ENCODE measurements around the gene SLC2A5. TPM values are rescaled to one million over a fixed set of nuclear protein-coding genes. Genes with fewer than 3 reads are reported as not detected.
"Not testable (repeated sequence)": the region's sequence is repeated elsewhere in the genome, so short reads cannot be mapped to it uniquely, and the experiment has no call there.

SLC2A5 gene, protein sequence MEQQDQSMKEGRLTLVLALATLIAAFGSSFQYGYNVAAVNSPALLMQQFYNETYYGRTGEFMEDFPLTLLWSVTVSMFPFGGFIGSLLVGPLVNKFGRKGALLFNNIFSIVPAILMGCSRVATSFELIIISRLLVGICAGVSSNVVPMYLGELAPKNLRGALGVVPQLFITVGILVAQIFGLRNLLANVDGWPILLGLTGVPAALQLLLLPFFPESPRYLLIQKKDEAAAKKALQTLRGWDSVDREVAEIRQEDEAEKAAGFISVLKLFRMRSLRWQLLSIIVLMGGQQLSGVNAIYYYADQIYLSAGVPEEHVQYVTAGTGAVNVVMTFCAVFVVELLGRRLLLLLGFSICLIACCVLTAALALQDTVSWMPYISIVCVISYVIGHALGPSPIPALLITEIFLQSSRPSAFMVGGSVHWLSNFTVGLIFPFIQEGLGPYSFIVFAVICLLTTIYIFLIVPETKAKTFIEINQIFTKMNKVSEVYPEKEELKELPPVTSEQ
- total RNA-seq, result 0.18 TPM in 1 of 2 replicates, not detected in the other

GRCh38 chr1:9069326-9070100 lies at the start of gene SLC2A5:
Gene SLC2A5 (minus strand): TSS chr1:9069635. CDS start chr1:9069536, 99 bp downstream.
- DNase-seq (ENCODE audit: extremely low read depth, low read depth, low spot score), result no peak

- DNase-seq (ENCODE audit: extremely low read depth, low read depth, low spot score), result no peak
These were observed 48.8 kb upstream of the SLC2A5 start for GRCh38 chr1:9118186-9118585.

DNA sequence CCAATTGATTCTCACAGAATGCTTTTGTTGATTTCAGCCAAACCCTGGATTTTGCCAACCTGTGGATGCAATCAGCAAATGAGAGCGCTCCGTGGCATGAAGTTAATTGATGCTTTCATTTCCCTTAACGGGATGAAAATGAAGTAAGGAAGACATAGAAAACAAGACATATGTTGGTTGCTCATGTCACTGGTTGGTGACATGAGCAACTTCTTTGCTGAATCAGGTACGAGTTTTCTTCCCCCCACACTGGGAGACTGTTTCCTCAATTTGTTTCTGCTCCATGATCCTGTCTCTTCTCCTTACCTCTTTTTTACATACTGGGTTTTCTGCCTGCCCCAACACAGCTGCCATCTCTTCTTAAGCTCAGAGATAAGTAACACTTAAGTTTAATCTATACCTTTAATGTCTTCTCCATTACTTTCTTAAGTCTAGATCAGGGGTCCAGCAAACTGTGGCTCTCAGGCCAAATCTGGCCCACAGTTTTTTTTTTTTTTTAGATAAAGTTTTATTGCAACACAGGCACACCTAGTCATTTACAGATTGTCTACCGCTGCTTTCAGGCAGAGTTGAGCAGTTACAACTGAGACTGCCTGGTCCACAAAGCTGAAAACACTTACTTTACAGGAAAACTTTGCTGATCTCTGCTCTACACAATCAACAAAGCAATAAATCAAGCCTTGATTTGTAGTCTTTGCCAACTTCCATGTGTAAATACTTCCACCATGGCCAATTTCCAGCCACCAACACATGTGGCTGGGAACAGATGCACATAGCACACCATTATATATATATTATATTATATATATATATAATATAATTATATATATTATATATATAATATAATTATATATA lies 46.1 kb upstream of the SLC2A5 start:
- no peak for DNase-seq (ENCODE audit: extremely low read depth, low read depth, low spot score)

- no peak for DNase-seq (ENCODE audit: extremely low read depth, low read depth, low spot score)
These were observed 43.8 kb upstream of the SLC2A5 start for GRCh38 chr1:9112961-9113880.

DNA sequence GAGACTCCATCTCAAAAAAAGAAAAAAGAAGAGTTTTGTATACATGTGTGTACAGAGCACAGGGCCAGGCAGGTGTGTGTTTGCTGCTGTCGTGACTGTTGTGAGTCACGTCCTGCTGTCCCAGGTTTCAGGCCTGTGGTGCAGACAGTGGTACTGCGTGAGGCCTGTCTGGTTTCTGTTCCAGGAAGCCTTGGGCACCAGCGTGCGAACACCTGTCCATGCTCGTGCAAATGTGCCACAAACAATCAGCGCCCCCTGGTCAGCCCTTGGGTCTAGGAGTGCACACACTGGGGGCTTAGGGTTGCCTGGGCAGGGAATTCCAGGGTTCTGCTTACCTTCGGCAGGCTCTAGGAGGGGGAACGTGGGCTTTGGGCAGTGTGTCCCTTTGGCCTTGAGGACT lies 42.5 kb upstream of the SLC2A5 start:
- no peak for DNase-seq (ENCODE audit: extremely low read depth, low read depth, low spot score)

GRCh38 chr1:9111357-9111691 lies 41.9 kb upstream of the SLC2A5 start:
- DNase-seq (ENCODE audit: extremely low read depth, low read depth, low spot score), result no peak

- peak; percentile 67 for DNase-seq (ENCODE audit: extremely low read depth, low read depth, low spot score)
These were observed 41.4 kb upstream of the SLC2A5 start for GRCh38 chr1:9110669-9111356.

DNA sequence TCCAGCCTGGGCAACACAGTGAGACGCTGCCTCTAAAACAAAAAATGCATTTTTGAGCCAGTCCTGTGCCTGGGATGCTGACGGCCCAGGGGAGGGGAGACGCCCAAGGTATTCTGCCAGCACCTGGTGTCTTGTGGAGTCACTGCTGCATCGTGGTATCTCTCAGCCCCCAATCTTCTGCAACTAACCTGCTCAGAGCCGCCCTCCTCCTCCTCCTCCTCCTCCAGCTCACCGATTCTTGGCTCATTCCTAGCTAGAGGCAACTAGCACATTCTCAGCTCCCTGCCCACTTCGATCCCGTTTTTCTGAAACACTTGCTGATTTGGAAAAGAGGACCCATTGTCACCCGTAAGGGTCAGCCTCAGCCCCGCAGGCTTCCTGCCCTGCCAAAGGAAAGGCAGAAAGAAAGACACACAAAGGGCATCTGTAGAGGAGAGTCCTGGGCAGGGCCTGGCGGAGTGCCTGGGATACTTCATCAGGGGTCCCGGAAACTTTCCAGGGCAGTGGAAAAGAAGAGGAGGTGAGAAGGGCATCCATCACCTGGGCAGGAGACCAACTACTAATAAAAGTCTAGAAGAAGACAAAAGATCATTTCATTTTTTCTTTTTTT lies 38.7 kb upstream of the SLC2A5 start:
- DNase-seq (ENCODE audit: extremely low read depth, low read depth, low spot score), result no peak

DNA sequence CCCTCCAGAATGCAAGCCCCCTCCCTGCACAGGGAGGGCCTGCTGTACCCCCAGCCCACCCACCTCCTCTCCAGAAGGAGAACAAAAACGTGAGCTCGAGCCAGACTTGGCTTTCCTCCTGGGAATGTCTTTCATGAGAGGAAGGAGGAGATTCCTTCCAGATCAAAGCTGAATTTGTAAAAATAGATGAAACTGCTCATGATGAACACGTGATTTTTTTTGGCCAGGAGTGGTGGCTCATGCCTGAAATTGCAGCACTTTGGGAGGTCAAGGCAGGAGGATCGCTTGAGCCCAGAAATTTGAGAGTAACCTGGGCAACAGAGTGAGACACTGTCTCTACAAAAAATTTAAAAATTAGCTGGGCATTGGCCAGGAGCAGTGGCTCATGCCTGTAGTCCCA lies 37.7 kb upstream of the SLC2A5 start:
- DNase-seq (ENCODE audit: extremely low read depth, low read depth, low spot score), result no peak

DNA sequence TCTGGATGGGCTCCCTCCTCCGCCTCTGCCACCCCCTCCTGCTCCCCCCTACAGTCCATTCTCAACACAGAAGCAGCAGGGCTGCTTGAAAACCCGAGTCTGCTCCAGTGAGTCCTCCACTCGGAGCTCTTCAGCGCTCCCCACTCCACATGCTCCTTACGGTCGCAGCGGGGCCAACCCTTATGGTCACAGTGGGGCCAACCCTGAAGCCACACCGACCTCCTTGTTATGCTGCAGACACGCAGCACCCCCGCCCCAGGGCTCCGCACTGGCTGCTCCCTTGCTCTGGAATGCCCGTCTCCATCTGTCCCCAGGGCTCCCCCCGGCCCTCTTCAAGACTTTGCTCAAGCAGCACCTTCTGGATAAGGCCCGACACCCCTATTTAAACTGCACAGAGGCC lies 36.9 kb upstream of the SLC2A5 start:
- DNase-seq (ENCODE audit: extremely low read depth, low read depth, low spot score), result no peak

DNA sequence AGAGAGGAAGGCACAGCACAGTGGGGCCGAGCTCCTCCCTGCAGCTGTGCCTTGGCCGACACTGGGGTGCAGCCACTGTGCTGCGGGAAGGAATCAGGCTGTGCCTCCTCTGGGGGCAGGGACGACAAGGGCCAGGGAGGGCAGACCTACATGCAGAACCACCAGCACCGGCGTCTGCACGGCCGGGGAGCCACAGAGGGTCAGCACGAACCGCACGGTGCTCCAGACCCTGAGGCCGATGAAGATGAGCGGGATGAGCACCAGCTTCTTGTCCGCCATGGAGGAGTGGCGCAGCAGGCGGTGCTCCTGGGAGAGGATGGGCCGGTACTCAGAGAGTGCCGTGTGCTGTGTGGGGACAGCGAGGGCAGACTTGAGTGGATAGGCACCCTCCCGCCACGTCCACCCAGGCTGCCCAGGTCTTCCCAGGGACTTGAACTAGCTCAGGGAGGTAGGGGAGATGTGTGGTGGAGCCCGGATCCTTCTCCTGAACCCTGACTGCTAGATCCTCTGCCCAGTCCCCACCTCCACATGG lies 36.0 kb upstream of the SLC2A5 start:
- no peak for DNase-seq (ENCODE audit: extremely low read depth, low read depth, low spot score)

DNA sequence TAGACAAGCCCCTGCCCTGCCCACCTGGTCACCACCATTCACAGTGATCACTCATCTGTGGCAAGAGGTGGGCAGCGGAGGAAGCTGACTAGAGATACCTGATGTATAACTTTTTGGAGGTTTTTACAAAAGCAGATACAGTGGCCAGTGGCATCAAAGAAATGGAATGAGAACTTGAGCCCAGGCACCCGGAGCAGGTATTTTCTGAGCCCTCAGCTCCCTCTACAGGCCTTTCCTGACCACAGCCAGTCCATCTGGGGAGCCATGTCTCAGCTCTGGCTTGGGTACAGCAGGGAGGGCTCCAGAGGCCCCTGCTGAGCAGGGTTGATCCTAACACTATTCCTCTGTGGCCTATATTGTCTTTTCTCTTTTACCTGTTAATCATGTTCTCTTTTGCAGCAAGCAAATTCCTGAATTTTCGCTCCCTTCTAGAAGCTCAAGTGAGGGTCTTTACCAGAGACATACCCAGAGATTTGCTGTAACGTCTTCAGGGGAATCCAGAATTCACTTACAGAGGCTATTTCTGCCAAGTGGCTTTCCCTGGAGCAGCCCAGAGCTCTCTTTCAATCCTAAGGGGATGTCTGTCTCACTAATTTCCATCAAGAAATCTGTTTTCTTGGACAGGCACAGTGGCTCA lies 32.2 kb upstream of the SLC2A5 start:
- DNase-seq (ENCODE audit: extremely low read depth, low read depth, low spot score), result no peak

DNA sequence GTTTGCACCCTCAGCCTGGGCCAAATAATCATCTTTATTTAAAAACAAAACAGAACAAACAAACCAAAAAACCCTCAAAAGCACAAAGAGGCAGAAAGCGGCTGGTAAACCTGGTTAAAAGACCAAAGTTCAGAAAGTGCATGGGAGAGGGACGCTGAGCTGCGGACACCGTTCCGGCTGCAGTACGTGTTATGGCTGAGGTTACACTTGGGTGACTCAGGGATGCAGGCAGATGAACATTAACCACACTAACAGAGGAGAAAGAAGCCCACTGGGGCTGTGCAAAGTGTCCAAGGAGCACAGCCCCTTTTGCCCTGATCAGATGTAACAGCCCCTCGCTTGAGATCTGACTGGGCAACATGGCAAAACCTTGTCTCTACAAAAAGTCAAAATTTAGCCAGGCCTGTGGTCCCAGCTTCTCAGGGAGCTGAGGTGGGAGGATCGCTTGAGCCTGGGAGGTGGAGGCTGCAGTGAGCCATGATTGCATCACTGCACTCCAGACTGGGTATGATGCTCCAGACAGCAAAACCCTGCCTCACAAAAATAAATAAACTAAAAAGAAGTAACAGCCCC lies 31.1 kb upstream of the SLC2A5 start:
- DNase-seq (ENCODE audit: extremely low read depth, low read depth, low spot score), result no peak

DNA sequence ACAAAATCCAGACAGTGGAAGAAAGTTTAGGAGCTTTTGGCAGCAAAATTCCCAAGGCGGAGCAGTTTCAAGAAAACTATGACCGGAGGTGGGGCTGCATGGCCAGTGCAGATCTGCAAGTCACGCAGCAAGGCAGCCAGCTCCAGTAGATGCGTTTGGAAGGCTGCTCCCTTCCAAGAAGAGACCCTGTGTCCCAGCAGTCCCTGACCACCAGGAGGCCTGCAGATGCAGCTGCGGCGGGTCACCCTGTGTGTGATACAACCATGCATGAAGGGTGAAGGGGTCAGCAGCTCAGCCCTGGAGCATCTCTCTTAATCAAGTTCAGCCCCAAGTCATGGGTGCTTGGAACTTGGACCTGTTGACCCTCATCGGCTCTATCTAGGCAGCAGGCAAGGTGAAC lies 30.1 kb upstream of the SLC2A5 start:
- no peak for DNase-seq (ENCODE audit: extremely low read depth, low read depth, low spot score)

DNA sequence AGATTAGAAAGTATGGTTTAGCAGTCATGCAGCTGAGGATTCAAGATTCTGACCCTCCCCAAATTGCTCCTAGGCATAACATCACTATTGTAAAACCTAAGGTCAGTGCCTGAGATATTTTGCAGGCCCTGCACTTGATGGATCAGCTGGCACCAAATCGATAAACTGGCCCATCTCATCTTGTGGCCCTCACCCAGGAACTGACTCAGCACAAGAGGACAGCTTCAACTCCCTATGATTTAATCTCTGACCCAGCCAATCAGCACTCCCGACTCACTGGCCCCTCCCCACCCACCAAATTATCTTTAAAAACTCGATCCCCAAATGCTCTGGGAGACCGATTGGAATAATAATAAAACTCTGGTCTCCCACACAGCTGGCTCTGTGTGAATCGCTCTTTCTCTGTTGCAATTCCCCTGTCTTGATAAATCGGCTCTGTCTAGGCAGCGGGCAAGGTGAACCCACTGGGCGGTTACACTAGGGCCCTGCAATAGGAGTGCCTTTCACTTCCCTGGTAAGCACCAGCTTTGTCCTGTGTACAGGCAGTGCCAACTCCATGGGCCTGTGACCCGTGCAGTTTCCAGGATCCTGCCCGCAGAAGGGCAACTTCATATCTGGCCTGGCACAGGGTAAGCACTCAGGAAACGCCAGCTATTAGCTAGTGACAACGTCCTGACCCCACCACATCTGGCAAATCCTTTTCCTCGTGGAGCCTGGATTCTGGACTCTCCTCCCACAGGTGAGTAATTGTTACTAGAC lies 28.7 kb upstream of the SLC2A5 start:
- DNase-seq (ENCODE audit: extremely low read depth, low read depth, low spot score), result no peak

GRCh38 chr1:9095818-9096217 lies 26.4 kb upstream of the SLC2A5 start:
- no peak for DNase-seq (ENCODE audit: extremely low read depth, low read depth, low spot score)

GRCh38 chr1:9093996-9094595 lies 24.7 kb upstream of the SLC2A5 start:
- not testable (repeated sequence) for DNase-seq (ENCODE audit: extremely low read depth, low read depth, low spot score)

All from glomerular endothelial cell (primary cell).